Esophagus (tissue), 2 donors: ENCODE data around the gene PLCB3. TPM values are rescaled to one million over a fixed set of nuclear protein-coding genes. Genes with fewer than 3 reads are reported as not detected.
"Not testable (repeated sequence)": the region's sequence is repeated elsewhere in the genome, so short reads cannot be mapped to it uniquely, and the experiment has no call there.

Experiments
- H3K27ac ChIP-seq, 2 donors: one replicate each; pipeline ENCODE4 v1.5.1; 2013; ENCODE audit warnings: low read depth in 2 of 2, mild to moderate bottlenecking in 2 of 2, inconsistent platforms in 1 of 2, low read length in 1 of 2, moderate library complexity in 1 of 2
- H3K27me3 ChIP-seq, 2 donors: one replicate each; pipeline ENCODE4 v1.6.1; 2013; ENCODE audit warnings: low read length in 2 of 2, control low read depth in 1 of 2, mild to moderate bottlenecking in 1 of 2; ENCODE audit not compliant: insufficient read depth in 2 of 2, control insufficient read depth in 1 of 2
- H3K36me3 ChIP-seq, 2 donors: one replicate each; pipeline ENCODE4 v1.6.1; 2013; ENCODE audit warnings: low read length in 1 of 2; ENCODE audit not compliant: control insufficient read depth in 2 of 2, insufficient read depth in 2 of 2
- H3K4me1 ChIP-seq, 2 donors: one replicate each; pipeline ENCODE4 v1.6.1; 2013; ENCODE audit warnings: low read length in 1 of 2; ENCODE audit not compliant: control insufficient read depth in 2 of 2, insufficient read depth in 2 of 2
- H3K4me3 ChIP-seq, 2 donors: one replicate each; pipeline ENCODE4 v1.5.1; 2013; ENCODE audit warnings: low read length in 2 of 2, mild to moderate bottlenecking in 2 of 2, low read depth in 1 of 2, moderate library complexity in 1 of 2
- H3K9me3 ChIP-seq, 2 donors: one replicate each; pipeline ENCODE4 v1.6.1; 2013; ENCODE audit warnings: mild to moderate bottlenecking in 2 of 2, low read depth in 1 of 2, low read length in 1 of 2, moderate library complexity in 1 of 2; ENCODE audit not compliant: control insufficient read depth in 2 of 2, insufficient read depth in 1 of 2
- WGBS, 2 donors: extraction: QIAGEN DNeasy Blood & Tissue Kit; methylation state at CpG; one replicate each; pipeline ENCODE4 v1.1.7; 2013; 5-methylcytosine and 5-hydroxymethylcytosine counted together
- polyA plus RNA-seq, 2 donors: library from polyadenylated mRNA; stranded (reverse); fragments of 200-250 nt; gene quantifications; one replicate each; pipeline ENCODE4 v1.2.3, GENCODE V29; 2013
- donor health status: healthy with polysubstance abuse.
- donor health status: Bipolar disorder and iron deficiency.

The PLCB3 gene
- polyA plus RNA-seq, 2 donors, result 24.6 to 37.4 TPM

DNA sequence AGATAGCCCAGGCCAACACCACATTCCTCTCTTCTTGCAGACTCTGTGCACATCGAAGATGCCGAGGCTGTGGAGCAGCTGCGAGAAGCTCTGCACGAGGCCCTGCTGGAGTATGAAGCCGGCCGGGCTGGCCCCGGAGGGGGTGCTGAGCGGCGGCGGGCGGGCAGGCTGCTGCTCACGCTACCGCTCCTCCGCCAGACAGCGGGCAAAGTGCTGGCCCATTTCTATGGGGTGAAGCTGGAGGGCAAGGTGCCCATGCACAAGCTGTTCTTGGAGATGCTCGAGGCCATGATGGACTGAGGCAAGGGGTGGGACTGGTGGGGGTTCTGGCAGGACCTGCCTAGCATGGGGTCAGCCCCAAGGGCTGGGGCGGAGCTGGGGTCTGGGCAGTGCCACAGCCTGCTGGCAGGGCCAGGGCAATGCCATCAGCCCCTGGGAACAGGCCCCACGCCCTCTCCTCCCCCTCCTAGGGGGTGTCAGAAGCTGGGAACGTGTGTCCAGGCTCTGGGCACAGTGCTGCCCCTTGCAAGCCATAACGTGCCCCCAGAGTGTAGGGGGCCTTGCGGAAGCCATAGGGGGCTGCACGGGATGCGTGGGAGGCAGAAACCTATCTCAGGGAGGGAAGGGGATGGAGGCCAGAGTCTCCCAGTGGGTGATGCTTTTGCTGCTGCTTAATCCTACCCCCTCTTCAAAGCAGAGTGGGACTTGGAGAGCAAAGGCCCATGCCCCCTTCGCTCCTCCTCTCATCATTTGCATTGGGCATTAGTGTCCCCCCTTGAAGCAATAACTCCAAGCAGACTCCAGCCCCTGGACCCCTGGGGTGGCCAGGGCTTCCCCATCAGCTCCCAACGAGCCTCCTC is 64.6 kb downstream of the PLCB3 start:
- peak overlapping the region; percentile 9 to 40 for H3K27ac ChIP-seq
- H3K27me3 ChIP-seq, H3K4me3 ChIP-seq, H3K9me3 ChIP-seq: not testable (repeated sequence)
- H3K4me1 ChIP-seq, result peaks cover 0 to 23% of the 10 kb centered on the region in 2 donors
- H3K36me3 ChIP-seq, result peaks cover 0 to 25% of the 10 kb centered on the region in 2 donors
- whole genome bisulfite sequencing, 2 donors, result 64 to 75% methylated on average over 21 to 25 of the region's 25 CpGs

DNA sequence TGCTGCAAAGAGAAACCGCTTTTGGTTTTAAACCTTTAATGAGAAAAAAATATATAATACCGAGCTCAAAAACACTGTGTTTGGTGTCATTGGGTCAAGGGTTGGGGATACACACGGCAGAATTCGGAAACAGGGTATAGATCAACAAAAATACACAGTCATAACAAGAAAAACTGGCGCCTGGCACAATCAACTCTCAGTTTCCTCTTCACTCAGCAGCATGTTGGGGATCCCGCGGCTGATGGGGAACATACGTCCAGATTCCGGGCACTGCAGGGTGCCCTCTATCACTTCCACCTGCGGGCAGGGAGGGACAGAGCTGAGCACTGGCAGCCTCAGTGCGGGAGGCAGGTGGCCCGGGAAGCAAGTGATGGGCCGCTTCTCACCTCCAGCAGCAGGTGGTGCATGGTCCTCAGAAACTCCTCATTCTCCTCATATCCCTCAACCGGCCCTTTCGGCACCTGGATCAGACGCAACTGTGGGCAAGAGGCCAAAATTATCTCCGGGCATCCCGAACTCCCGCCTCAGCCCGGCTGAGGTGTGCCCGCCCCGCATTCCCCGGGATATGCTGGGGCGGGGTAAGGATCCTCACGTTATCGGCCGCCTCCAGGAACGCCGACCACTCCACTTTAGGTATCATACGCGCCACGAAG is 65.5 kb downstream of the PLCB3 start:
- Histone ChIP-seq H3K27ac (peak overlapping the region; percentile 84 to 99), H3K4me1 (peaks cover 0 to 18% of the 10 kb centered on the region in 2 donors), H3K36me3 (peaks cover 0 to 25% of the 10 kb centered on the region in 2 donors), H3K9me3 (no peaks in the 10 kb centered on the region), H3K4me3 (peak overlapping the region; percentile 62 to 76), H3K27me3 (no peaks in the 10 kb centered on the region)
- 4 to 5% methylated on average over 29 to 32 of the region's 32 CpGs for WGBS, 2 donors

DNA sequence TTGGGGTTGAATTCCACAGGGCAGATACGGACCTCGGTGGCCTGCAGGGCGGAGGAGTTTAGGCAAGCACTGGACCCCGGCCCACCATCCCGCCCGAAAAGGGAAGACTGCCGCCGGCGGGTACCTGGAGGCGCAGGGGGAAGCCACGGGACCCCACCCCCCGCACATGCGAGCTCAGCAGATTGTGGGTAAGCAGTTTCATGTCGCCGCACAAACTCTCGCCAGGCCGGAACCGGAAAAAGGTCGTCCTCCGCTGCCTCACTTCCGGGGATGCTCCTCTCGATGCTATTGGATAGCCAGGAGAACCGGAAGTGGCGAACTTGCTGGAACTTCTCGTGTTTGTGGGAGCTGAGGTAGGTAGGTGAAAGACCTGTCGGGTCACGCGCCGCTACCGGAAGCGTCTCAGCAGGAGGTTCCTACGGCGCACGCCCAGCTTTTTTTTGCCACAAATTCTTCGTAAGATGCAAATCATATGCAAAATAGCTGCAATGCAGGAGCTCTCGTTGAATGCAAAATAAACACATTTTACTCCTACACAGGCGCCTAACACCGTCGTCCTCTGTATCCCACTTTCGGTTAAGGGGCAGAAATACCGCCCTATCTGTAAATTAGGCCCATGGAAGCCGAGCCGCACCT is 66.1 kb downstream of the PLCB3 start, which contains the start of gene TRMT112:
Gene TRMT112, minus strand, starts transcription at position 235 of the 636 bp plus-strand sequence. Its CDS starts 33 bp downstream, at position 202.
- H3K4me1 ChIP-seq, result peaks cover 0 to 20% of the 10 kb centered on the region in 2 donors
- peaks cover 0 to 25% of the 10 kb centered on the region in 2 donors for H3K36me3 ChIP-seq
- peak within 1 kb of the TSS; percentile 62 to 76 for H3K4me3 ChIP-seq
- H3K27ac ChIP-seq, result peak within 1 kb of the TSS; percentile 84 to 99
- H3K9me3 ChIP-seq, result no peaks in the 10 kb centered on the region
- H3K27me3 ChIP-seq, result no peaks in the 10 kb centered on the region
- 0 to 1% methylated on average over 43 of the region's 43 CpGs for WGBS, 2 donors

DNA sequence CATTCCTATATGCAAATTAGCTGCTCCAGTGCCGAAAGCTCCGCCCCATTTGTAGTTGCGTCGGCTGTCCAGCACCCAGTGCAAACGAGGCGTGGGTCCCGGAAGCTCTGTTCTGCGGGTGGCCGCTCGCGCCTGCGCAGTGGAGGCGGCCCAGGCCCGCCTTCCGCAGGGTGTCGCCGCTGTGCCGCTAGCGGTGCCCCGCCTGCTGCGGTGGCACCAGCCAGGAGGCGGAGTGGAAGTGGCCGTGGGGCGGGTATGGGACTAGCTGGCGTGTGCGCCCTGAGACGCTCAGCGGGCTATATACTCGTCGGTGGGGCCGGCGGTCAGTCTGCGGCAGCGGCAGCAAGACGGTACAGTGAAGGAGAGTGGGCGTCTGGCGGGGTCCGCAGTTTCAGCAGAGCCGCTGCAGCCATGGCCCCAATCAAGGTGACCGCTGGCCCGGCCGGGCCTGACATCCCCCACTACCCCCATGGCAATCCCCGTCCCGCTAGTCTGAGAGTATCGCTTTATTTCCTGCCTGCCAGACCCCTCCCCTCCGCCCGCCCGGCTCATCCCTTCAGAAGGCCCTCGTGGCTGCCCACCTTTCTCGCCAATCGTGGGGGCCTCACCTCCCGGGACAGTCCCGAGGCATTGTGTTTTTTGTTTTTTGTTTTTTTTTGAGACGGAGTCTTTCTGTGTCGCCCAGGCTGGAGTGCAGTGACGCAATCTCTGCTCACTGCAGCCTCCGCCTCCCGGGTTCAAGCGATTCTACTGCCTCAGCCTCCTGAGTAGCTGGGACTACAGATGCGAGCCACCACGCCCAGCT is 66.8 kb downstream of the PLCB3 start, which contains the start of gene PRDX5:
Gene PRDX5, plus strand, starts transcription at position 161 of the 805 bp plus-strand sequence. Its CDS starts 95 bp downstream, at position 256.
- Histone ChIP-seq H3K4me1 (peaks cover 0 to 27% of the 10 kb centered on the region in 2 donors), H3K4me3 (peak within 1 kb of the TSS; percentile 62 to 76), H3K27me3 (no peaks in the 10 kb centered on the region), H3K9me3 (no peaks in the 10 kb centered on the region), H3K36me3 (peaks cover 0 to 30% of the 10 kb centered on the region in 2 donors), H3K27ac (peak within 1 kb of the TSS; percentile 84 to 99)
- WGBS, 2 donors, result 0% methylated on average over 60 to 61 of the region's 61 CpGs

Other genes starting within 250 kb of the PLCB3 start
- gene FLRT1, start 215.6 kb upstream of the PLCB3 start, polyA plus RNA-seq, result under 1 TPM; 0.04 to 0.08 TPM
- 10 to 100 TPM; 25.6 to 75.6 TPM for gene MACROD1, start 85.4 kb upstream of the PLCB3 start, polyA plus RNA-seq
- 10 to 100 TPM; 60.0 to 69.4 TPM for gene STIP1, start 65.4 kb upstream of the PLCB3 start, polyA plus RNA-seq
- gene FERMT3, start 44.8 kb upstream of the PLCB3 start, polyA plus RNA-seq, result 1 to 10 TPM; 4.4 to 5.8 TPM
- gene TRPT1, start 25.3 kb upstream of the PLCB3 start, polyA plus RNA-seq, result 10 to 100 TPM; 44.9 to 61.1 TPM
- gene NUDT22, start 25.3 kb upstream of the PLCB3 start, polyA plus RNA-seq, result 10 to 100 TPM; 49.5 to 55.1 TPM
- gene DNAJC4, start 21.0 kb upstream of the PLCB3 start, polyA plus RNA-seq, result 10 to 100 TPM; 31.2 to 53.7 TPM
- gene VEGFB, start 16.9 kb upstream of the PLCB3 start, polyA plus RNA-seq, result 10 to 100 TPM; 34.6 to 48.1 TPM
- 100 to 1,000 TPM; 119 to 202 TPM for gene FKBP2, start 10.4 kb upstream of the PLCB3 start, polyA plus RNA-seq
- gene PPP1R14B, start 4.6 kb upstream of the PLCB3 start, polyA plus RNA-seq, result 100 to 1,000 TPM; 211 to 349 TPM
- 10 to 100 TPM; 57.4 to 64.8 TPM for gene BAD, start 33.1 kb downstream of the PLCB3 start, polyA plus RNA-seq
- gene GPR137, start 34.3 kb downstream of the PLCB3 start, polyA plus RNA-seq, result 10 to 100 TPM; 18.6 to 22.7 TPM
- not detected for gene KCNK4, start 39.8 kb downstream of the PLCB3 start, polyA plus RNA-seq
- under 1 TPM; 0.37 to 0.39 TPM for gene CATSPERZ, start 48.8 kb downstream of the PLCB3 start, polyA plus RNA-seq
- gene ESRRA, start 54.0 kb downstream of the PLCB3 start, polyA plus RNA-seq, result 10 to 100 TPM; 63.7 to 85.4 TPM
- gene TRMT112, start 66.0 kb downstream of the PLCB3 start, polyA plus RNA-seq, result 100 to 1,000 TPM; 201 to 211 TPM
- gene PRDX5, start 66.6 kb downstream of the PLCB3 start, polyA plus RNA-seq, result 100 to 1,000 TPM; 442 to 808 TPM
- gene CCDC88B, start 88.7 kb downstream of the PLCB3 start, polyA plus RNA-seq, result 10 to 100 TPM; 11.2 to 33.3 TPM
- 10 to 100 TPM; 28.5 to 31.2 TPM for gene RPS6KA4, start 107.6 kb downstream of the PLCB3 start, polyA plus RNA-seq